Endothelial cell of umbilical vein (primary cell): ENCODE results near the gene DUSP10. TPM values are rescaled to one million over a fixed set of nuclear protein-coding genes. Genes with fewer than 3 reads are reported as not detected.

Experiments used
- BruUV-seq: library from RNA; stranded (reverse); fragments of 400-500 nt; replicated peaks from 2 replicates; lab custom pipeline; 2021; lab: Mats Ljungman, UMichigan
- CTCF ChIA-PET: fragments of 300-600, 350-600 bp; sonication (Branson Sonifier 250); formaldehyde crosslinking; loops from one replicate; lab custom pipeline; 2021; ENCODE audit warnings: antibody characterized with exemption, inconsistent platforms; lab: Charles Lee
- POLR2A ChIA-PET: fragments of 300-600, 350-600 bp; sonication (Branson Sonifier 250); formaldehyde crosslinking; loops from one replicate; lab custom pipeline; 2021; ENCODE audit warnings: antibody characterized with exemption, inconsistent platforms; lab: Charles Lee
- DNase-seq: peaks from one replicate; pipeline ENCODE4 v3.0.0-alpha.2; 2011; ENCODE audit warnings: low read depth, low spot score
- FAIRE-seq: peaks from 2 replicates; lab custom pipeline; 2011; peaks lifted over from hg19 to GRCh38; lab: Jason Lieb, UNC
- H2AFZ ChIP-seq: 2 replicates; pipeline ENCODE4 v1.6.0; 2012; ENCODE audit warnings: low read depth, low read length, control low read depth, inconsistent platforms
- H3K27ac ChIP-seq: 2 replicates; pipeline ENCODE4 v1.5.1; 2011; ENCODE audit warnings: low read depth, mild to moderate bottlenecking, control low read depth, low read length, moderate library complexity; ENCODE audit not compliant: insufficient read depth
- H3K27me3 ChIP-seq, 2 experiments: 2 replicates each; pipeline versions ENCODE4 v1.6.0 to v1.6.1; 2011; ENCODE audit warnings: low read length in 2 of 2, mixed read lengths in 1 of 2; ENCODE audit not compliant: control insufficient read depth in 2 of 2, insufficient read depth in 2 of 2
- H3K36me3 ChIP-seq, 2 experiments: 2 replicates in 1 of 2; 3 replicates in 1 of 2; pipeline ENCODE4 v1.5.1; 2011; ENCODE audit warnings: low read length in 2 of 2, mild to moderate bottlenecking in 1 of 2, moderate library complexity in 1 of 2; ENCODE audit not compliant: control insufficient read depth in 2 of 2, insufficient read depth in 2 of 2; ENCODE audit errors: extremely low read depth in 1 of 2
- H3K4me1 ChIP-seq: 3 replicates; pipeline ENCODE4 v1.5.1; 2011; ENCODE audit warnings: mild to moderate bottlenecking, low read length; ENCODE audit not compliant: control insufficient read depth, insufficient read depth; ENCODE audit errors: extremely low read depth
- H3K4me2 ChIP-seq: 2 replicates; pipeline ENCODE4 v1.6.1; 2011; ENCODE audit warnings: low read length, control low read depth, mixed read lengths; ENCODE audit not compliant: insufficient read depth
- H3K4me3 ChIP-seq, 3 experiments: fragments of 200-600 bp in 1 of 3; sonication (generic), shearing (Covaris generic) in 1 of 3; replicated peaks in 1 of 3; 2 replicates each; pipeline ENCODE4 v1.5.1; 2011 to 2016; ENCODE audit warnings: control low read depth in 3 of 3, low read length in 3 of 3, mild to moderate bottlenecking in 2 of 3, inconsistent platforms in 1 of 3, low read depth in 1 of 3, moderate library complexity in 1 of 3; ENCODE audit not compliant: insufficient read depth in 1 of 3
- H3K79me2 ChIP-seq: 2 replicates; pipeline ENCODE4 v1.6.0; 2012; ENCODE audit warnings: low read length, inconsistent platforms; ENCODE audit not compliant: control insufficient read depth, insufficient read depth
- H3K9ac ChIP-seq: replicated peaks from 2 replicates; pipeline ENCODE3; 2011; ENCODE audit warnings: low read length, control low read depth; ENCODE audit not compliant: insufficient read depth; ENCODE audit errors: extremely low read depth
- H3K9me1 ChIP-seq: replicated peaks from 3 replicates; pipeline ENCODE4 v1.6.0; 2011; ENCODE audit warnings: mild to moderate bottlenecking, low read length; ENCODE audit not compliant: control insufficient read depth, insufficient read depth; ENCODE audit errors: extremely low read depth
- H3K9me3 ChIP-seq: replicated peaks from 2 replicates; pipeline ENCODE4 v1.5.1; 2012; ENCODE audit warnings: low read length, inconsistent platforms; ENCODE audit not compliant: control insufficient read depth, insufficient read depth
- H4K20me1 ChIP-seq: replicated peaks from 2 replicates; pipeline ENCODE3; 2011; ENCODE audit warnings: mild to moderate bottlenecking, low read length; ENCODE audit not compliant: control insufficient read depth, insufficient read depth; ENCODE audit errors: extremely low read depth
- EZH2 ChIP-seq: IDR thresholded peaks from 2 replicates; pipeline ENCODE4 v1.6.1; 2012; ENCODE audit warnings: borderline replicate concordance, low read depth, mild to moderate bottlenecking, moderate library complexity, low read length, inconsistent platforms; ENCODE audit not compliant: severe bottlenecking
- JUN ChIP-seq: IDR thresholded peaks from 2 replicates; pipeline ENCODE4 v1.6.1; 2011; ENCODE audit warnings: borderline replicate concordance, low read depth; ENCODE audit not compliant: insufficient read length, insufficient read depth
- MYC ChIP-seq: IDR thresholded peaks from one replicate; pipeline ENCODE4 v1.6.1; 2011; ENCODE audit warnings: mild to moderate bottlenecking, low read depth, low read length
- POLR2AphosphoS5 ChIP-seq: IDR thresholded peaks from 2 replicates; pipeline ENCODE4 v1.6.1; 2012; ENCODE audit warnings: low read depth, mild to moderate bottlenecking, control low read depth, low read length, moderate library complexity; ENCODE audit not compliant: insufficient read depth
- dilution Hi-C: fragments of 300-500 bp; cut with MboI; formaldehyde crosslinking; loops from one replicate; pipeline ENCODE4 v1.15.0; 2019; ENCODE audit warnings: low sequenced_read_pairs; ENCODE audit not compliant: extremely low pct_ligation_motif_present
- intact Hi-C: fragments of 100-400 bp; cut with micrococcal nuclease; formaldehyde crosslinking; loops from one replicate; pipeline ENCODE4 v1.10.0; 2022
- polyA plus RNA-seq, 4 experiments: library from polyadenylated mRNA; depleted of rRNA in 3 of 4; stranded (reverse) in 3 of 4; unstranded in 1 of 4; fragments of >200 nt; gene quantifications; 2 replicates each; pipeline versions ENCODE4 v1.2.1 to v1.2.3, GENCODE V29; 2011 to 2012; ENCODE audit warnings: missing spikeins in 1 of 4
- total RNA-seq: library from RNA; stranded (reverse); gene quantifications from 2 replicates; pipeline ENCODE4 v1.2.3, GENCODE V29; 2021
- TF ChIP-seq, protein P1 (sequence below): IDR thresholded peaks from 2 replicates; pipeline ENCODE4 v1.6.1; 2011; ENCODE audit not compliant: insufficient read depth, insufficient read length
- TF ChIP-seq, protein P2 (sequence below), 2 donors: IDR thresholded peaks; 1 replicate in 1 of 2; 2 replicates in 1 of 2; pipeline ENCODE4 v1.5.1; 2011; ENCODE audit warnings: low read length in 2 of 2, mild to moderate bottlenecking in 2 of 2, moderate library complexity in 2 of 2, control low read depth in 1 of 2, inconsistent platforms in 1 of 2, low read depth in 1 of 2; ENCODE audit not compliant: insufficient read depth in 1 of 2; ENCODE audit errors: extremely low read depth in 1 of 2

The DUSP10 gene
- total and polyA plus RNA-seq, 2 donors (not counting 3 experiments of a cell fraction or from before 2014, with no cell fraction given), result 1.6 to 1.9 TPM

DNA sequence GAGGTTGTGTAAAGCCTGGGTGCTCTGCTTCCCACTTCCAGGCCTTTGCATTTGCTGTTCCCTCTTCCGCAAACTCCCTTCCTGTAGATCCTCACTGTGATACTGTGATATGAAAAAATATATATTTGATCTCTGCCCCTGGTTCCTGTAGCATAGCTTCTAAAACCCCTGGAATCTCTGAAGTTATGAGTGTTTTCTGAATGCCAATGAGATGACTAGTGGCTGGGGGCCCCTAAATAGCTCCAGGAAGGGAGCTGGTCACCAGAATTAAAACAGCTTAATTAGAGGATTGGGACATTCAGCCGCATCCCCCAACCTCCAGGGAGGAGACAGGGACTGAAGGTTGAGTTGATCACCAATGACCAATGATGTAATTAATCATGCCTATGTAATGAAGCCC, 21.9 kb downstream of the DUSP10 start:
- H4K20me1 ChIP-seq, result no peaks in the 10 kb centered on the region
- no peak for FAIRE-seq
- H3K9me1 ChIP-seq, result no peaks in the 10 kb centered on the region
- no peaks in the 10 kb centered on the region for H3K27me3 ChIP-seq
- intact Hi-C loops (loop anchor here (2.0 kb wide), 1 partner anchor 47 kb away; no protein-coding TSS in a partner anchor), dilution Hi-C loops (no loop called here)
- DNase-seq, result no peak
- H2AFZ ChIP-seq, result no peak overlapping the region
- no peak overlapping the region for H3K4me3 ChIP-seq
- no TSS peak for BruUV-seq
- no peaks in the 10 kb centered on the region for H3K36me3 ChIP-seq
- H3K79me2 ChIP-seq, result no peaks in the 10 kb centered on the region
- TF ChIP-seq POLR2AphosphoS5 (no peak), EZH2 (no peak), JUN (no peak), MYC (no peak)
- TF ChIP-seq, protein P1, sequence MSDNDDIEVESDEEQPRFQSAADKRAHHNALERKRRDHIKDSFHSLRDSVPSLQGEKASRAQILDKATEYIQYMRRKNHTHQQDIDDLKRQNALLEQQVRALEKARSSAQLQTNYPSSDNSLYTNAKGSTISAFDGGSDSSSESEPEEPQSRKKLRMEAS, result no peak
- TF ChIP-seq, protein P2, sequence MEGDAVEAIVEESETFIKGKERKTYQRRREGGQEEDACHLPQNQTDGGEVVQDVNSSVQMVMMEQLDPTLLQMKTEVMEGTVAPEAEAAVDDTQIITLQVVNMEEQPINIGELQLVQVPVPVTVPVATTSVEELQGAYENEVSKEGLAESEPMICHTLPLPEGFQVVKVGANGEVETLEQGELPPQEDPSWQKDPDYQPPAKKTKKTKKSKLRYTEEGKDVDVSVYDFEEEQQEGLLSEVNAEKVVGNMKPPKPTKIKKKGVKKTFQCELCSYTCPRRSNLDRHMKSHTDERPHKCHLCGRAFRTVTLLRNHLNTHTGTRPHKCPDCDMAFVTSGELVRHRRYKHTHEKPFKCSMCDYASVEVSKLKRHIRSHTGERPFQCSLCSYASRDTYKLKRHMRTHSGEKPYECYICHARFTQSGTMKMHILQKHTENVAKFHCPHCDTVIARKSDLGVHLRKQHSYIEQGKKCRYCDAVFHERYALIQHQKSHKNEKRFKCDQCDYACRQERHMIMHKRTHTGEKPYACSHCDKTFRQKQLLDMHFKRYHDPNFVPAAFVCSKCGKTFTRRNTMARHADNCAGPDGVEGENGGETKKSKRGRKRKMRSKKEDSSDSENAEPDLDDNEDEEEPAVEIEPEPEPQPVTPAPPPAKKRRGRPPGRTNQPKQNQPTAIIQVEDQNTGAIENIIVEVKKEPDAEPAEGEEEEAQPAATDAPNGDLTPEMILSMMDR (IDR thresholded peaks at IDR 0.05; ENCODE audit: extremely low read depth in 1 of 2, insufficient read depth in 1 of 2, low read depth in 1 of 2, low read length in 2 of 2), result no peak
- H3K9me3 ChIP-seq, result no peaks in the 10 kb centered on the region
- POLR2A ChIA-PET, result no interaction called here
- H3K4me2 ChIP-seq, result no peak overlapping the region
- CTCF ChIA-PET, result interaction anchor here (0.7 to 2.0 kb wide), 3 partner anchors 9 to 22 kb away, joined by 3 to 5 read pairs (median 3); partner anchors contain the start of gene DUSP10
- no peak overlapping the region for H3K9ac ChIP-seq
- no peaks in the 10 kb centered on the region for H3K4me1 ChIP-seq
- H3K27ac ChIP-seq, result no peak overlapping the region
